IPS-18c (cell line): ENCODE measurements around the gene OR7G3.

ENCODE experiments used
- H3K4me3 ChIP-seq: 2 replicates; pipeline ENCODE4 v1.7.0; 2013; ENCODE audit warnings: low read depth, mild to moderate bottlenecking, low read length, moderate library complexity; ENCODE audit not compliant: insufficient read depth
- H3K9me3 ChIP-seq: one replicate; pipeline ENCODE4 v1.6.1; 2013; ENCODE audit warnings: mild to moderate bottlenecking, low read length, moderate library complexity; ENCODE audit not compliant: control insufficient read depth, insufficient read depth

The OR7G3 gene

DNA sequence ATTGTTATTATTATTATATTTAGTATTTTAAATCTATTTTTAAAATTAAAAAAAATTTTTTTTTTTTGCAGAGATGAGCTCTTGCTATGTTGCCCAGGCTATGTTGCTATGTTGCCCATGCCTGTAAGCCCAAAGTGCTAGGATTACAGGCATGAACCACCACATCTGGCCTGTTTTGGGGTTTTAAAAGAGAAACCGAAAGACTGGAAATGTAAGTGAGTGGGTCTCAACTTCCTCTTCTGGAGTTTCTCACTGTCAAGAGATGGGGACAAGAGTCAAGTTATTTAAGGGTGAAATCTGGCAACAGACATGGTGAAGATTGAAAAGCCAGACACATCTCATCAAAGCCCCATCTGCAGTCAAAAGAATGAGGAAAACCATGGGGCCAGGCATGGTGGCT lies 4.2 kb upstream of the OR7G3 start:
- no peak overlapping the region for H3K4me3 ChIP-seq
- no peaks in the 10 kb centered on the region for H3K9me3 ChIP-seq

DNA sequence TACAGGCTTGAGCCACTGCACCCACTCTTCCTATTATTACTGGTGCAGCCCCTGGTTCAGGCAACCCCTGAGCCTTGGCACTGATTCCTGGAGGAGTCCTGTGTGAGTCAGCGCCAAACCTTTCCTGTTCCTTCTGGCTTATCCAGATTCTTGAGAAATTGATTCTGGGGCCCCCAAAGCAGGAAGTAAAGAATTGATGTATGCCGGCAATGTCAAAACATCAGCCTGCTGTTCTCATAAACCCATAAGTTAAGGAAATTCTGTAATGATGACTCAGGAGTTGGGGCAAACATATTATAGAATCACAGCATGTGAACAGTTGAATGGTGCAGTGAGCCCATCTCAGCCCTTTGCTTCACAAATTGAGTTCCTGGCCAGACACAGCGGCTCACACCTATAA lies 1.4 kb upstream of the OR7G3 start:
- no peaks in the 10 kb centered on the region for H3K9me3 ChIP-seq
- H3K4me3 ChIP-seq: no peak overlapping the region

DNA sequence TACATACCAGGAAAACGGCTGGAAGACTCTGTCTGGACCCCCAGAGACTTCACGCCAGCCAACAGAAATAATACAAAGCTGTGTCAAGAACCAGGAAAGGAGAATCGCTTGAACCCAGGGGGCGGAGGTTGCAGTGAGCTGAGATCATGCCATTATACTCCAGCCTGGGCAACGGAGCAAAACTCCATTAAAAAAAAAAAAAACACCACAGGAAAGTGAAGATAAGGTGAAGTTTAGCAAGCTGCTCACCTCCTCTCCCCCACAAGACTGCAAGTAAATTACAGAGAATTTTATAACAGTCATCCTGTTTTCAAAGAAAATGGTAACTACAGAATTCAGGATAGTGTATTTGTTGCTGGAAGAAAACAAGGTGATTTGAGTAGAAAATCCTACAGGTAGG lies 10.2 kb downstream of the OR7G3 start:
- H3K4me3 ChIP-seq: no peak overlapping the region
- H3K9me3 ChIP-seq: peaks cover 5% of the 10 kb centered on the region

GRCh38 chr19:9115307-9115813 lies 11.4 kb downstream of the OR7G3 start, which contains the start of gene OR7G1:
OR7G1 (minus strand) TSS chr19:9115763; CDS start chr19:9115763, 0 bp downstream.
- H3K9me3 ChIP-seq: peaks cover 2% of the 10 kb centered on the region
- H3K4me3 ChIP-seq: no peak within 1 kb of the TSS

DNA sequence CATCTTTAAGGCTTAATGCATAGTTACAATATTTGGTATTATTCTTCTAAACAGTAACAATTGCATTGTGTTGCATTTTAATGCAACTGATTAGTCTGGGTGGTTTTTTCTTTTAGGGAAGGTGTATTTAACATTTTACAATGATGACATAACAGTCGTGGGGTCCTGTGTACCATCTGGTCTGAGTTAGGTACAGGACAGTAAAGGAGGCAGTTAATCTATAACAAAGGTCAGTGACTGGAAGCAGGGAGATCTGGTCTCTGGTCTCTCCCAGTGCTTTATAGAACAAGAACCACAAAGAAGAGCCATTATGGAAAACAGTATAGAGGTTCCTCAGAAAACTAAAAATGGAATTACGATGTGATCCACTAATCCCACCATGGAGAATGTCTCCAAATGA lies 16.8 kb downstream of the OR7G3 start:
- peaks cover 3% of the 10 kb centered on the region for H3K9me3 ChIP-seq
- no peak overlapping the region for H3K4me3 ChIP-seq

DNA sequence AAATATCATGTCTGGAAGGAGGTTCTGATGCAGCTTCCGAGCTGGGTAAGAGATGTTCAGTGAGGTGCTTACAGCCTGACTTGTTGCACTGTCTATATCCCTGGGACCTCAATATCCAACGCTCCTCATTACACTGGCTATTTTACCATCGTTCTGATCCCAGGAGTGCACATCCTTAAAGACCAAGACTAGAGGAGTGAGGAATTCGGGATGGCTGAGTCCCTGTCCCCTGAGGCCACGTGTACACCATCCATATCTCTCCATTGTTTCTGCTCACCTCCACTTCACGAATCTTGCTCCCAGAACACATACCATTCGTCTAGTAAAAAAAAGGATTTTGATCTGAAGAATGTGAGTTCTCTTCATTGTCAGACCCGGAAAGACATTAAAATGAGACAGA lies 19.4 kb downstream of the OR7G3 start, which contains the start of gene OR7G2:
Gene OR7G2, minus strand, starts transcription at position 101 of the 400 bp plus-strand sequence. CDS start 4,232 bp downstream, outside the sequence.
- Histone ChIP-seq H3K4me3 (no peak within 1 kb of the TSS), H3K9me3 (peaks cover 3% of the 10 kb centered on the region)

DNA sequence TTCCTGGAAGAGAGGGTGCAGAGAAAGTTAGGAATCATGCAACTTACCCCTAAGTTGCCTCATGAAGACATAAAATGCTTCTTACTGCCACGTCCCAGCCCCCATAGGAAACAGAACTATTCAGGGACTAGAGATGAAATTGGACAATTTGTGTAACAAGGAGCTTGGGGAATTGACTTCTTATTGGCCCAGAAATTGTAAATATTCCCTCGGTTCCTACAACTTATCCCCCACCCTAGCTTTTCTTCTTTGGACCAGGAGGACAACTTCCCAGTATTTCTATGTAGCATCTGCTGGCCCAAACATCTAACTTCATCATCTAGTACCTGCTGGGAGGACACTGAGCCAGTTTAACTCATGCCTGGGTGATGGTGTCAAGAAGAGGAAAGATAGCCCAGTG lies 40.0 kb downstream of the OR7G3 start, which contains the start of gene OR1M1:
Gene OR1M1, plus strand, starts transcription at position 301 of the 400 bp plus-strand sequence. CDS start 6,184 bp downstream, outside the sequence.
- H3K4me3 ChIP-seq: no peak within 1 kb of the TSS

DNA sequence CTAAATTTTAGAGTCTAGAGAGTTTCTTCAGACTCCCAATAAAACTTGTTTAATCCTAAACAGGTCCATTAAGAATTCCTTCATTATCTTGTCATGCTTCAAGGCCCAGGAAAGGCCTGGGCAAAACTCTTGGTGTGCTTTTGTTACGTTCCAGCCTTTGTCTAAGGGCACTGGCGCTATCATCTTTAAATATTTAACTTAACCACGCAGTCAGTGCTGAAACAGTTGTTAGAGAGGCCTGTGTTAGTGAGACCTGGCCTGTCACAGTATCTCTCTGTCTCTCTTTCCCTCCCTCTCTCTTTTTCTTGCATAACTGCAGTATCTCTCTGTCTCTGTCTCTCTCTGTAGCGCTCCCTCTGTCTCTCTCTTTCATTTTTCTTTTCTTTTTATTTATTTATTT lies 48.1 kb downstream of the OR7G3 start:
- Histone ChIP-seq H3K9me3 (no peaks in the 10 kb centered on the region), H3K4me3 (no peak overlapping the region)

More for the DNA sequence above, 40.0 kb downstream of the OR7G3 start, which contains the start of gene OR1M1:
- H3K9me3 ChIP-seq: no peaks in the 10 kb centered on the region

- Histone ChIP-seq H3K4me3 (no peak overlapping the region), H3K9me3 (no peaks in the 10 kb centered on the region)
Measured at GRCh38 chr19:9076901-9077300, 49.8 kb downstream of the OR7G3 start.
